H1 (cell line): ENCODE measurements around the gene CHRNA1. TPM values are rescaled to one million over a fixed set of nuclear protein-coding genes. Genes with fewer than 3 reads are reported as not detected.

Source experiments
- CHD7 ChIP-seq: fragments of 300-600 bp; sonication (generic); IDR thresholded peaks from 2 replicates; pipeline ENCODE4 v1.7.1; 2012; ENCODE audit warnings: low read length, moderate library complexity, mild to moderate bottlenecking, inconsistent platforms; ENCODE audit not compliant: insufficient replicate concordance
- CTBP2 ChIP-seq: IDR thresholded peaks from 2 replicates; pipeline ENCODE4 v1.7.0; 2011; ENCODE audit warnings: borderline replicate concordance, mild to moderate bottlenecking, moderate library complexity, mixed read lengths, low read length; ENCODE audit not compliant: insufficient read depth, insufficient read length
- CTCF ChIP-seq, 3 experiments: IDR thresholded peaks; 1 replicate in 2 of 3; 2 replicates in 1 of 3; pipeline versions ENCODE4 v1.5.1 to v1.6.1; 2011; ENCODE audit warnings: low read length in 3 of 3, mild to moderate bottlenecking in 3 of 3, inconsistent platforms in 2 of 3, low read depth in 1 of 3, moderate library complexity in 1 of 3; ENCODE audit not compliant: insufficient read depth in 1 of 3; ENCODE audit errors: control extremely low read depth in 1 of 3
- HDAC6 ChIP-seq: IDR thresholded peaks from one replicate; pipeline ENCODE4 v1.7.1; 2012; ENCODE audit warnings: low read depth, mild to moderate bottlenecking, inconsistent platforms, low read length, moderate library complexity
- POLR2AphosphoS5 ChIP-seq: IDR thresholded peaks from 2 replicates; pipeline ENCODE4 v1.6.1; 2011; ENCODE audit warnings: low read depth, low read length
- SP1 ChIP-seq: IDR thresholded peaks from 2 replicates; pipeline ENCODE4 v1.6.1; 2011; ENCODE audit warnings: low read depth, low read length
- SP4 ChIP-seq: IDR thresholded peaks from 2 replicates; pipeline ENCODE4 v1.6.1; 2012; ENCODE audit warnings: low read length, inconsistent platforms
- SRF ChIP-seq: IDR thresholded peaks from 2 replicates; pipeline ENCODE4 v1.6.1; 2011; ENCODE audit warnings: mild to moderate bottlenecking, low read depth, low read length, moderate library complexity
- TAF1 ChIP-seq: IDR thresholded peaks from 2 replicates; pipeline ENCODE4 v1.6.1; 2011; ENCODE audit warnings: mild to moderate bottlenecking, low read depth, low read length
- polyA plus RNA-seq, 7 experiments: library from polyadenylated mRNA; depleted of rRNA in 3 of 7; stranded (reverse) in 5 of 7; unstranded in 2 of 7; fragments of >200 nt in 5 of 7; fragments of 200-250 nt in 2 of 7; gene quantifications; 1 replicate in 5 of 7; 2 replicates in 1 of 7; 4 replicates in 1 of 7; pipeline versions ENCODE4 v1.2.1 to v1.2.3, GENCODE V29; 2011 to 2013; ENCODE audit warnings: missing spikeins in 2 of 7, mixed read lengths in 2 of 7
- total RNA-seq: library from RNA; stranded (reverse); fragmentation: NEBNext Ultra II Directional; extraction: Animal tissue kit (Norgen Biotek cat#: 25700); gene quantifications from 2 replicates; pipeline ENCODE4 v1.2.1, GENCODE V29; 2021

The CHRNA1 gene
- total and polyA plus RNA-seq, 2 of the 8 experiments (the other 6 are each of a cell fraction or from before 2014, with no cell fraction given), result 0.11 to 0.15 TPM

GRCh38 chr2:174784909-174785308 lies 20.6 kb upstream of the CHRNA1 start (continued):
- TF ChIP-seq CHD7, result no peak
- no peak for TF ChIP-seq SRF
- TF ChIP-seq SP1, result no peak
- TF ChIP-seq CTBP2, result no peak
- no peak for TF ChIP-seq POLR2AphosphoS5
- no peak for TF ChIP-seq TAF1
- TF ChIP-seq HDAC6, result no peak
- no peak for TF ChIP-seq CTCF (IDR thresholded peaks at IDR 0.05; ENCODE audit: control extremely low read depth in 1 of 3, insufficient read depth in 1 of 3, low read depth in 1 of 3, low read length in 3 of 3)
- no peak for TF ChIP-seq SP4
